ENCODE results near the gene RALGAPA2.
A peak's percentile ranks its signal among the peaks of the same experiment; 100 is the strongest.

RALGAPA2 gene

DNA sequence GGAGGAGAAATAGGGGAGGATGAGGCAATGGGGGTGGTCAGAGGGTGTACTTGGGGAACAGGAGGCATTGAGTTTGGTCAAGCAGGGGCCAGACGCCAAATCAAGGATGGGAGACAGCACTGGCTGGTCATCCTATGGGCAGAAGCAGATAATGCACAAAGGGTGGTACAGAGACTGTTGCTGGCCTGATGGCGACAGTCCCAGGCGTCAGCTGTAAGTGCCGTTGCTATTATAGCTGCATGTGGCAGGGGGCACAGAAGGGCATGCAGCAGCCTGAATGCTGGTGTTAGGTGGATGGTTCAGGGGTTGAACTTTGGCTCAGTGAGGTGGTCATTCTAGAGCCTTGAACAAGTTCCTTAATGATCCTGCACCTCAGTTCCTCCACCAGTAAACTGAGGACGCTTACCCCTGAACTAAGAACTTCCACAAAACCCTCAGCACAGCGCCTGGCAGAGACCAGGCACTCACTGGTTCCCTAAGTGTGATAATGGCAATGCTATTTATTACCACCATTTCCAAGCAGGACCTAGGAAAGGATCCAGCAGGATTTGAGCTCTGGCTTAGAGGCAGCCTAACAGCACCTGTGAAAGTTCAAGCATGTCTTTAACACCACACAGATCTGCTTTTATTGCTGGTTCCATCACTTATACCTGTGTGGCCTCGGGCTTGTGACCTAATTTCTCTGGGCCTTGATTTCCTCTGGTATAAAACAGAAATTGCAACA lies 181.9 kb downstream of the RALGAPA2 start:
- DNase-seq: no peak

DNA sequence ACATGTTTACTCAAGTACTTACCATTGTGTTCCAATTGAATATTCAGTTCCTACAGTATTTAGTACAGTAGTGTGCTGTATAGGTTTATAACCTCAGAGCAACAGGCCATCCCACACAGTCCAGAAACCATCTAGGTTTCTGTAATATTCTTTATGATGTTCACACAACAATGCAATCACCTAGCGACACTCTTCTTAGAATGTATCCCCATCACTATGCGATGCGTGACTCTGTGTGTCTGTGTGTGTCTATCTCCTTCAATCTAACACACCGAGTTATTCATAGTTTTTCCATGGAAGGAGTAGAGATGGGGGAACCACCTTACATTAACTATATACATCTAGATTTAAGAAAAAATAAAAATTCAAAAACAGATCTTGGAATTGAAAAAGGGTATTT lies 182.8 kb downstream of the RALGAPA2 start:
- DNase-seq: no peak

DNA sequence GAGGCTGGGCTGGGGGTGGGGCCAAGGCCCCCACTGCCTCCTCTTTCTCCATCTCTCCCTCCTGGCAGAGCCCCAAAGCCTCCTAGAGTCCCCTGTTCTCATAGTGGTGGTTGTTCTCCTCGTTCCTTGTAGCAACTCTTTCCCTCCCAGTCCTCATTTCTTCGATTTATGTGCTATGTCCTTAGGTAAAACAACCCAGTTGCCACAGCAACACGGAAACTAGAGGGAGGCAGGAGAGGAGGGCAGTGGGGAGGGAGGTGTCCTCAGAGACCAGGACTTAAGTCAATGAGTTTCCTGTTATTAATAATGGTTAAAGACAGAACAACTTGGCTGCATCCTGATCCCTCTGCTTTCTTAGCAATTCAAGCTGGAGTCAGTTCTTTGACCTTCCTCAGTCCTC lies 183.6 kb downstream of the RALGAPA2 start:
- DNase-seq: no peak

DNA sequence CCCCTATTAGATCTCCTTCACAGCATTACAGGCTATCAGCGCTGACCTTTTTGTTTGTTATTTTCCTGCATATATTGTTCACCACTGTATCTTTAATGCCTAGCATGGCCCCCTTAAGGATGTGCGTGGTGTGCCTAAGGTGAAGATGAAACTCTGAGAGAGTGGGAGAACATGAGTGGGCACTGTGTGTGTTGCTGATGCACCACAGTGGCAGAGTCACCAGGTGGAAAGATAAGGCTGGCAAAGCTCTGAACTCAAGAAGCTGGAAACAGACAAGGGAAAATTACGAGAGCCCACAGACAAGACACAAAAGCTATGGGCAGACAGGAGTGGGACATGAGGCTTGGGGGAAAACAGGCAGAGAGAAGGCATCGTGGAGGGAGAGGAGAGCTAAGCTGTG lies 184.8 kb downstream of the RALGAPA2 start:
- DNase-seq: no peak

DNA sequence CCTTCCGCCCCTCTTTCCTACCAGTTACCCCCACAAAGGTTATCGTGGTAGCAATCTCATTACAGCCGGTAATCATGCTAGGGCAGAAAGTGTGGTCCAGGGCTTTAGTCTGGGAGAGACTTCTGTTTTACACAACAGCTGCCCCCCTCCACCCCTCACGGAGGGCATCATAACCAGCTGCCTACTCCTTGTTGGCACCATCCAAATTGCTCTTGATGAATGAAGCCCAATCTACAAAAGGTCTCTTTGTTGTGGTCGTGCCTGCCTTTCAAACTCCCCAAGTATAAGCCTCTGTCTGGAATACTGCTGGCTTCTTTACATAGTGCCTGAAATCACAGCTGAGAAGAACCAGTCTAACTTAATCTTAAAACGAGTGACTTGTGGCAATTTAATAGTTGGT lies 186.7 kb downstream of the RALGAPA2 start:
- no peak for DNase-seq

- DNase-seq: no peak
Measured at GRCh38 chr20:20525214-20525613, 187.2 kb downstream of the RALGAPA2 start.

DNA sequence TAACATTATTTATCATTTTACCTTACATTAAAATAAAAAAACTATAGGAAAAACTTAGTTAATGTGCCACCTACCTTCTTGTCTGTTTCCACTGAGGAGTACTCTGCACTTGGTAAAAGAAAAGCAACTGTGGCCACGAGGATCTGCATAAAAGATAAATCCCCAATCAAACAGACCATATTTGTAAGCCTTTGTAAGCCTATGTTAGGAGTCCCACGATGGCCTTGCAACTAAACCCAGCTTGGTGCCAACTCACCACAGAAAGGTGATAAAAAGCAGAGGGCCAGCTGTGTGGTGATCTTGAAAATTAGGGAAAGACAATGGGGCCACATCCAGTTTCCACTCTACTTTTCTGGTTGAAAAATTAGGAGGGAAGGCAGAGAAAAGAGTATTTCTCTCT lies 187.7 kb downstream of the RALGAPA2 start:
- no peak for DNase-seq

DNA sequence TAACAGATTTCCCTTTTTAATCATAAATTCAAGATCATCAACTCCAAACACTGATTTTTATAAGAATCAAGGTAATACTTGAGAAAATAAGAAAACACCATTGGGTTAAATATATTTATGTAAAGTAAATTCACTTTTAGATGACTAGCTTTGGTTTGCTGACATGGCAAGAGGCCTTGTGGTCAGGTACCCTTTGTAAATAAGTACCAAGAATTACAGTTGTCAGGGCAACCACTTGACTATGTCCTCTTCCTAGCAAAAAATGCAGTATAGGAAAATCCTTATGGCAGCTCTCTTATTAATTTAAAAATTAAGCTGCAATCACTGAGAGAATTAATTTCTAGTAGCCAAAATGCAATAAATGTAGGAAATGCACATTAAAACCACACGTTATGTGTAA lies 190.7 kb downstream of the RALGAPA2 start:
- no peak for DNase-seq

- no peak for DNase-seq
Measured at GRCh38 chr20:20520776-20521175, 191.7 kb downstream of the RALGAPA2 start.

- no peak for DNase-seq
Measured at GRCh38 chr20:20519269-20519668, 193.2 kb downstream of the RALGAPA2 start.

GRCh38 chr20:20518263-20518662 lies 194.2 kb downstream of the RALGAPA2 start:
- no peak for DNase-seq

- DNase-seq: peak in 1 of 2 experiments; percentile 42
Measured at GRCh38 chr20:20517296-20517695, 195.1 kb downstream of the RALGAPA2 start.

DNA sequence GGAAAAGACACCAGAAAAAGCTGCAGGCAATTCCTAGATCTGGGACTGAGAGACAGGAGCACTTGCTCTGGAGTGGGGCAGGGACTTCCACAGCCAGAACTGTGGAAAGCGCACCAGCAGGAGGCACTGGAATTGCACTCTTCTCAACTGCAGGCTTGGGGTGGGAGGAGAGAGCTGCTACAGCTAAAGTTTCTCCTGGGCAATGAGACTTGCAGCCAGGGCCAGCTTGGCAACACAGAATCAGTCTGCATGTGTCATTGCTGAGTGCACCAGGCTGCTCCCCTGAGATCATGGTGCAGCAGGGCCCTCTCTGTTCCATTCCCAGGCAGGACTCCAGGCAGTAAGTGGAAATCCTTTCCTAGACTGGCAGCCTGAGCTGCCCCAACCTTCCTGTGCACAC lies 198.7 kb downstream of the RALGAPA2 start:
- no peak for DNase-seq

- DNase-seq: no peak
Measured at GRCh38 chr20:20505554-20505953, 206.9 kb downstream of the RALGAPA2 start.

GRCh38 chr20:20503777-20504530 lies 208.5 kb downstream of the RALGAPA2 start:
- no peak for DNase-seq

GRCh38 chr20:20501128-20501527 lies 211.3 kb downstream of the RALGAPA2 start:
- no peak for DNase-seq

- DNase-seq: no peak
Measured at GRCh38 chr20:20500312-20500711, 212.1 kb downstream of the RALGAPA2 start.

- no peak for DNase-seq
Measured at GRCh38 chr20:20499439-20499838, 213.0 kb downstream of the RALGAPA2 start.

DNA sequence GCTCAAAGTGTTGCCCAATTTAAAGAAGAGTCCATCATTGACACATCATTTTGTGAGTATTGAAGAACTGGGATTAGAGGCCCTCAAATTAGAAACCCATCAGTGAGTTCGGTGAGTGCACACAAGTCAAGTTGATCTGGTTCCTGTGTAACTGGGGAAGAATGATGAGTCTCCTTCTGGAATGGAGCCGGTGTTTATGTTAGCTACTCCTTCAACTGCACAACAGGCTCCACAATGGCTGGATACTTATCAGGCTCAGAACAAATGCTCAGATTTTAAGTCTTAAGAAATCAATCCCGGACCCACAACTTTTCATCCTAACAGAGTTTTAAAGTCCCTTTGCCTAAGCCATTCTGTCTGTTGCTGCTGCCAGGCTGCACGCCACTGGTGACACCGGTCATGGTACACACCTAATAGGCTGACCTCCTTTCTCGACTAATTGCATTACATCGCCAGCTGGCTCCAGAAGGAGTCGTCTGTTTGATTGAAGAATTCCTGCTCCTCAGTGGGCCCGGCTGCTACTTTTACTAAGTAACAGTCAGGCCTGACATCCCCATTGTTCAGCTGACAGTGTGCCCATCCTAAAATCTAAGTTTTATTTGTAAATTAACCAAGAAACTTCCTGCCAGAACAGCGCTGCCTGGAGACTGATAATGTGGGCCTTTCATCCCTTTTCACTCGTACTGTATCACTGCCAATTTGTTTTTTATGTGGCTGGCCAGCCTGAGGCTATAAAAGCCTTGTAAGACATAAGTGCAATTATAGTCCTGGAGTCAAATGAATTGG lies 214.2 kb downstream of the RALGAPA2 start:
- DNase-seq: peak; percentile 43 to 79

GRCh38 chr20:20497242-20497978 lies 215.0 kb downstream of the RALGAPA2 start:
- no peak for DNase-seq

DNA sequence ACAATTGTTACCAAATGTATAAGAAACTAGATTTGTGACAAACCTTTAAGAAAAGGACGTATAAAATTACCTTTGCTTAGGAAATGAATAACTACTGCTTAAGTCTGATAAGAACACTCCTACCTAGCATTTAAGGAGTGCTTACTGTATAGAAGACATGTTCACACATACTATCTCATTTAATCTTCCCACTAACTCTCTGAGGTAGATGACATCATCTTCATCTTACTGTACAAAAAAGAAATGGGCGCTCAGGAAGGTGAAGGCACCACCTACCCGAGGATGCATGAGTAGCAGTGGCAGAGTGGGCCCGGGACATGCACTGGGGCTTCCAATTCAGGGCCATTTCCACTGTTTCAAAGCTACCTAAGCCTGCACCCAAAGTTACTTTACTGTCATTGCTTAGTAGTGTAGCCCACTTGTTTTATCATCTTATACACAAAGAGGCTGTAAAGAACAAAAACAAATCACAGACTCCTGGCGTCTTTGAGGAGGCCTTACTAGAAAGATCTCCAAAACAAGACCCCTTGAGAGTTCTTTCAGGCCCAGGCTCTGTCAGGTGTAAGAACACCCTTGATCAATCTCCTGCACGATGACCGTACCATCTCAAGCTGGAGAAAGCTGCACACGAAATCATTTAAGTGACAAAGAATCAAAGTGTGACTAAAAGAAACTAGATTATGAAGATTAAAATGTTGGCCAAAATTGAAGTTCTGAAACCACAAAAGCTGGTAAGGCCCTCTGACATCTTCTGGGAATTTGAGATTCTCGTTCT lies 216.5 kb downstream of the RALGAPA2 start:
- no peak for DNase-seq

DNA sequence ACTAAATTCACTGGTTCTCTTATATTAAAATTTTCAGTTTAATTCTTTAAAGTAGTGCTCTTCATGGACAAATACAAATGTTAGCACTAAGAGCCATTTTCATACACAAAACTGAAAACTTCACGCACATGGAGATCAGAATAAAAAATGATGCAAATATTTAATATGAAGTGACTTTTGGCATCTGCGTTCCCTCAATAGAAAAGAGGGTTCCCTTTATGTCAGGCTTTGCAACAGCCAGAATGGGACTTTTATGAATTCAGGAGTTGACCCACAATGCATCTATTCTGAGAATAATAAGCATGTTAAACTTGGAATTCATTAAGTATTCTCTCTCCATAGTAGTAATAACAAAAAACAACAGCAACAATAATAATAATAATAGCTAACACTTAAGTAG lies 218.7 kb downstream of the RALGAPA2 start:
- DNase-seq: no peak

All from NCI-H2081 (cell line).